WTC11 (cell line): ENCODE results near the gene DYNLL2. TPM values are rescaled to one million over a fixed set of nuclear protein-coding genes. Genes with fewer than 3 reads are reported as not detected.

Experiments used
- ATAC-seq: fragments of 200-7000 bp; cut with Tn5 transposase; 2 replicates; pipeline ENCODE4 v1.10.0; 2021; ENCODE audit warnings: mild to moderate bottlenecking, moderate library complexity
- Bru-seq: library from RNA; stranded (reverse); fragments of 400-500 nt; gene quantifications from one replicate; lab custom pipeline; 2021; lab: Mats Ljungman, UMichigan
- CTCF ChIA-PET: fragments of 300-600 bp; sonication (Branson Sonifier 250); formaldehyde crosslinking; loops from one replicate; lab custom pipeline; 2021; ENCODE audit warnings: antibody characterized with exemption; lab: Charles Lee
- POLR2A ChIA-PET: fragments of 350-600 bp; sonication (Branson Sonifier 250); formaldehyde crosslinking; loops from one replicate; lab custom pipeline; 2021; ENCODE audit warnings: antibody characterized with exemption; lab: Charles Lee
- DNase-seq: peaks from one replicate; pipeline ENCODE4 v3.0.0; 2021; ENCODE audit warnings: low spot score
- H3K27ac Mint-ChIP-seq: 2 replicates; pipeline ENCODE4 v1.8.0; 2021; ENCODE audit warnings: mixed read lengths
- H3K27me3 Mint-ChIP-seq: 2 replicates; pipeline ENCODE4 v1.8.0; 2021; ENCODE audit warnings: low read depth, mild to moderate bottlenecking, moderate library complexity, mixed read lengths
- H3K36me3 Mint-ChIP-seq: 2 replicates; pipeline ENCODE4 v1.8.0; 2021; ENCODE audit warnings: mixed read lengths
- H3K4me1 Mint-ChIP-seq: 2 replicates; pipeline ENCODE4 v1.8.0; 2022; ENCODE audit warnings: mixed read lengths
- H3K4me3 Mint-ChIP-seq: 2 replicates; pipeline ENCODE4 v1.8.0; 2021; ENCODE audit warnings: mild to moderate bottlenecking, moderate library complexity, mixed read lengths
- H3K9me3 Mint-ChIP-seq: 2 replicates; pipeline ENCODE4 v1.8.0; 2021; ENCODE audit warnings: mixed read lengths
- ATF1 ChIP-seq: sonication (generic); formaldehyde crosslinking; IDR thresholded peaks from 2 replicates; pipeline ENCODE4 v1.8.1; 2023; ENCODE audit warnings: mild to moderate bottlenecking, moderate library complexity, missing genetic modification reagents
- ATF2 ChIP-seq: sonication (generic); formaldehyde crosslinking; IDR thresholded peaks from 2 replicates; pipeline ENCODE4 v1.8.1; 2022; ENCODE audit warnings: low read depth, missing genetic modification reagents, borderline replicate concordance
- ATF3 ChIP-seq: sonication (generic); formaldehyde crosslinking; conservative IDR thresholded peaks from 2 replicates; pipeline ENCODE4 v1.8.1; 2022; ENCODE audit warnings: mild to moderate bottlenecking, missing genetic modification reagents
- CTCF ChIP-seq: fragments of 200-600 bp; IDR thresholded peaks from 2 replicates; pipeline ENCODE4 v1.8.0; 2022; ENCODE audit warnings: antibody characterized with exemption
- ESRRA ChIP-seq: sonication (generic); formaldehyde crosslinking; IDR thresholded peaks from 2 replicates; pipeline ENCODE4 v1.8.1; 2022; ENCODE audit warnings: mild to moderate bottlenecking, missing genetic modification reagents, borderline replicate concordance
- ETV6 ChIP-seq: sonication (generic); formaldehyde crosslinking; IDR thresholded peaks from 2 replicates; pipeline ENCODE4 v1.8.1; 2022; ENCODE audit warnings: mild to moderate bottlenecking, missing genetic modification reagents
- FOXK1 ChIP-seq: sonication (generic); formaldehyde crosslinking; IDR thresholded peaks from 2 replicates; pipeline ENCODE4 v1.8.0; 2022; ENCODE audit warnings: mild to moderate bottlenecking, moderate library complexity, missing genetic modification reagents
- GABPB1 ChIP-seq: sonication (generic); formaldehyde crosslinking; IDR thresholded peaks from 2 replicates; pipeline ENCODE4 v1.8.1; 2023; ENCODE audit warnings: mild to moderate bottlenecking, missing genetic modification reagents
- GRHL2 ChIP-seq: fragments of 250-450 bp; sonication (Bioruptor Pico); IDR thresholded peaks from 2 replicates; pipeline ENCODE4 v1.8.0; 2022; ENCODE audit warnings: mild to moderate bottlenecking, moderate library complexity; ENCODE audit not compliant: insufficient replicate concordance, severe bottlenecking
- IRF1 ChIP-seq: sonication (generic); formaldehyde crosslinking; IDR thresholded peaks from 2 replicates; pipeline ENCODE4 v1.8.0; 2023; ENCODE audit warnings: missing genetic modification reagents
- IRF2 ChIP-seq: sonication (generic); formaldehyde crosslinking; IDR thresholded peaks from 2 replicates; pipeline ENCODE4 v1.8.0; 2022; ENCODE audit warnings: low read depth, missing genetic modification reagents, borderline replicate concordance
- MAX ChIP-seq: sonication (generic); formaldehyde crosslinking; IDR thresholded peaks from 2 replicates; pipeline ENCODE4 v1.8.0; 2022; ENCODE audit warnings: mild to moderate bottlenecking, missing genetic modification reagents
- MXD4 ChIP-seq: fragments of 250-450 bp; sonication (Bioruptor Pico); IDR thresholded peaks from 2 replicates; pipeline ENCODE4 v1.8.0; 2021; ENCODE audit warnings: mild to moderate bottlenecking, moderate library complexity, borderline replicate concordance
- NR2C2 ChIP-seq: sonication (generic); formaldehyde crosslinking; IDR thresholded peaks from 2 replicates; pipeline ENCODE4 v1.8.0; 2022; ENCODE audit warnings: mild to moderate bottlenecking, missing genetic modification reagents
- RORB ChIP-seq: fragments of 250-450 bp; sonication (Bioruptor Pico); IDR thresholded peaks from 2 replicates; pipeline ENCODE4 v1.9.0; 2021; ENCODE audit warnings: mild to moderate bottlenecking
- SMAD3 ChIP-seq: sonication (generic); formaldehyde crosslinking; IDR thresholded peaks from 2 replicates; pipeline ENCODE4 v1.8.0; 2022; ENCODE audit warnings: missing genetic modification reagents, mild to moderate bottlenecking, borderline replicate concordance
- TCF7 ChIP-seq: sonication (generic); formaldehyde crosslinking; IDR thresholded peaks from 2 replicates; pipeline ENCODE4 v1.8.0; 2022; ENCODE audit warnings: mild to moderate bottlenecking, low read depth, missing genetic modification reagents, moderate library complexity
- ZBTB43 ChIP-seq: sonication (generic); formaldehyde crosslinking; IDR thresholded peaks from 2 replicates; pipeline ENCODE4 v1.8.1; 2023; ENCODE audit warnings: mild to moderate bottlenecking, missing genetic modification reagents
- ZNF121 ChIP-seq: sonication (generic); formaldehyde crosslinking; IDR thresholded peaks from 2 replicates; pipeline ENCODE4 v1.8.0; 2023; ENCODE audit warnings: missing genetic modification reagents
- ZNF671 ChIP-seq: fragments of 250-450 bp; sonication (Bioruptor Pico); IDR thresholded peaks from 2 replicates; pipeline ENCODE4 v1.8.0; 2021; ENCODE audit warnings: mild to moderate bottlenecking
- long read RNA-seq, 3 experiments: library from RNA in 1 of 3; library from capped mRNA in 1 of 3; library from polyadenylated mRNA in 1 of 3; unstranded in 2 of 3; stranded (forward) in 1 of 3; transcript quantifications; one replicate each; pipeline ENCODE4 v2.0.0, GENCODE V29; 2021
- total RNA-seq: library from RNA; stranded (reverse); gene quantifications from 3 replicates; pipeline ENCODE4 v1.2.3, GENCODE V29; 2021
- TF ChIP-seq, protein P1 (sequence below): fragments of 250-450 bp; sonication (Bioruptor Pico); conservative IDR thresholded peaks from 2 replicates; pipeline ENCODE4 v1.9.0; 2021; ENCODE audit warnings: mild to moderate bottlenecking
- TF ChIP-seq, protein P2 (sequence below): fragments of 250-450 bp; sonication (Bioruptor Pico); IDR thresholded peaks from 2 replicates; pipeline ENCODE4 v1.9.0; 2021; ENCODE audit warnings: moderate library complexity, mild to moderate bottlenecking, inconsistent platforms, borderline replicate concordance

The DYNLL2 gene
- 32.1 to 34.6 TPM (median 32.2 TPM) in 3 replicates for total RNA-seq
- percentile 96 among the genes with signal in this experiment for Bru-seq, nascent RNA
- long read RNA-seq, experiment 1, full-length matches to known transcripts: 8 of 26 reads
- long read RNA-seq, experiment 1, partial matches to known transcripts: 1 of 26 reads
- long read RNA-seq, experiment 1, other reads (novel, unspliced or antisense): 17 of 26 reads
- long read RNA-seq, experiment 2, full-length matches to known transcripts: 65 of 168 reads
- long read RNA-seq, experiment 2, partial matches to known transcripts: 97 of 168 reads
- long read RNA-seq, experiment 2, other reads (novel, unspliced or antisense): 6 of 168 reads
- long read RNA-seq, experiment 3, partial matches to known transcripts: 0 of 4 reads
- long read RNA-seq, experiment 3, other reads (novel, unspliced or antisense): 4 of 4 reads

GRCh38 chr17:58082870-58083490 is at the start of gene DYNLL2:
Gene DYNLL2 (plus strand): TSS chr17:58083419. CDS start chr17:58087091, 3,672 bp downstream.
- TF ChIP-seq ATF3 (no peak), IRF1 (CRISPR knock-in tag) (no peak), IRF2 (CRISPR knock-in tag) (no peak), TCF7 (CRISPR knock-in tag) (no peak), ATF2 (CRISPR knock-in tag) (no peak), ESRRA (CRISPR knock-in tag) (no peak), MAX (CRISPR knock-in tag) (no peak; the same call in 1 of the 2 replicates), ATF1 (CRISPR knock-in tag) (no peak)
- ATAC-seq (peak; percentile 90), DNase-seq (peak; percentile 97)
- Mint-ChIP-seq H3K9me3 (no peaks in the 10 kb centered on the region), H3K4me1 (peaks cover 40% of the 10 kb centered on the region), H3K36me3 (peaks cover 17% of the 10 kb centered on the region), H3K4me3 (peak within 1 kb of the TSS; percentile 86), H3K27ac (peak within 1 kb of the TSS; percentile 90), H3K27me3 (peaks cover 6% of the 10 kb centered on the region)
- CTCF ChIA-PET: interaction anchor here (0.6 to 2.9 kb wide), 9 partner anchors 22 to 411 kb away, joined by 3 to 20 read pairs (median 3); partner anchors contain the start of gene SRSF1
- POLR2A ChIA-PET: interaction anchor here (1.0 to 2.9 kb wide), 6 partner anchors 22 to 233 kb away, joined by 3 to 41 read pairs (median 4); partner anchors contain the start of genes MRPS23 and SRSF1

GRCh38 chr17:58039975-58040374 is 43.2 kb upstream of the DYNLL2 start:
- CTCF ChIA-PET: no interaction called here
- POLR2A ChIA-PET: interaction anchor here (1.1 kb wide), 1 partner anchor 32 kb away, joined by 5 read pairs; the partner anchor contains the start of gene SRSF1
- DNase-seq: no peak
- no peak overlapping the region for H3K4me3 Mint-ChIP-seq
- no peak overlapping the region for H3K27ac Mint-ChIP-seq
- H3K36me3 Mint-ChIP-seq: no peaks in the 10 kb centered on the region
- H3K27me3 Mint-ChIP-seq: peaks cover 4% of the 10 kb centered on the region; the same call in 1 of the 2 replicates
- ATAC-seq: no peak
- H3K4me1 Mint-ChIP-seq: 0 out of 2 replicates have a peak, but pooled peaks cover 2% of the 10 kb centered on the region
- peaks cover 13% of the 10 kb centered on the region for H3K9me3 Mint-ChIP-seq
- no peak for TF ChIP-seq MXD4 (CRISPR knock-in tag)
- no peak for TF ChIP-seq MAX (CRISPR knock-in tag)
- TF ChIP-seq, protein P1, sequence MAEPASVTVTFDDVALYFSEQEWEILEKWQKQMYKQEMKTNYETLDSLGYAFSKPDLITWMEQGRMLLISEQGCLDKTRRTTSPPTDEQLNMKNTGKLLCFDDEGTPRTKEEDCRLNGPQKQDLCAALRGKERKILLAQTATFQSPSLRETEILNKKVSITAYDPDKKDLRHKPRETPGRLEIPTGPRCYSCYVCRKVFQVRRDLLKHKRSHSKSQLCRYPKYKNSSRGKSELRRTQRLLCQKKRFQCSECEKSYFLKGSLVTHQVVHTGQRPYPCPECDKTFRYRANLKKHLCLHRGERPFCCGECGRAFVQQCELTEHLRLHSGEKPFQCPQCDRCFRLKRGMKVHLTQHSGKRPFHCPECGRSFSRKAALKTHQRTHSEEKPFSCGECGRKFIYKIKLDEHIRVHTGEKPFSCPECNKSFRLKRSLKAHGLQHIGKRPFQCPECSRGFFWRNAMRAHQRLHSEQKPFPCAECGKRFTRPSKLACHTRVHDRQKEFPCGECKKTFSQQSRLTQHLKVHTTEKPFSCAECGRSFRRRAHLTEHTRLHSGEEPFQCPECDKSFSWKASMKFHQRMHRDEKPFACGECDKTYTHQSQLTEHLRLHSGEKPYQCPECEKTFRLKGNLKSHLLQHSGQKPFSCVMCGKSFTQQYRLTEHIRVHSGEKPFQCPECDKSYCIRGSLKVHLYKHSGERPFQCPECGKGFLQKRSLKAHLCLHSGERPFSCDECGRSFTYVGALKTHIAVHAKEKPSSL (CRISPR knock-in tag): no peak
- no peak for TF ChIP-seq SMAD3
- no peak for TF ChIP-seq GRHL2 (CRISPR knock-in tag)
- no peak for TF ChIP-seq CTCF
- no peak for TF ChIP-seq ZNF121 (CRISPR knock-in tag)
- TF ChIP-seq, protein P2, sequence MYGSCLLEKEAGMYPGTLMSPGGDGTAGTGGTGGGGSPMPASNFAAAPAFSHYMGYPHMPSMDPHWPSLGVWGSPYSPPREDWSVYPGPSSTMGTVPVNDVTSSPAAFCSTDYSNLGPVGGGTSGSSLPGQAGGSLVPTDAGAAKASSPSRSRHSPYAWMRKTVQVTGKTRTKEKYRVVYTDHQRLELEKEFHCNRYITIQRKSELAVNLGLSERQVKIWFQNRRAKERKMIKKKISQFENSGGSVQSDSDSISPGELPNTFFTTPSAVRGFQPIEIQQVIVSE (CRISPR knock-in tag): no peak
- no peak for TF ChIP-seq NR2C2 (CRISPR knock-in tag)
- TF ChIP-seq ETV6 (CRISPR knock-in tag): no peak
- TF ChIP-seq ZBTB43: no peak
- no peak for TF ChIP-seq ZNF671
- no peak for TF ChIP-seq RORB (CRISPR knock-in tag)
- no peak for TF ChIP-seq FOXK1 (CRISPR knock-in tag)
- no peak for TF ChIP-seq IRF1 (CRISPR knock-in tag)
- TF ChIP-seq GABPB1 (CRISPR knock-in tag): no peak
